ENCODE results near the gene RFPL2.
"Not testable (repeated sequence)": the region's sequence is repeated elsewhere in the genome, so short reads cannot be mapped to it uniquely, and the experiment has no call there.

GRCh38 chr22:32147128-32147527 lies 57.7 kb downstream of the RFPL2 start:
- TF ChIP-seq CTCF (IDR thresholded peaks at IDR 0.05; ENCODE audit: low read length); EZH2phosphoT487 (IDR thresholded peaks at IDR 0.05; ENCODE audit: low read length); EZH2 (optimal IDR thresholded peaks at IDR 0.05; ENCODE audit: low read depth, low read length): not testable (repeated sequence)
